Measurements from ENCODE around the gene LMNB1.
"Not testable (repeated sequence)": the region's sequence is repeated elsewhere in the genome, so short reads cannot be mapped to it uniquely, and the experiment has no call there.

Gene LMNB1

GRCh38 chr5:126776499-126777256 lies at the start of gene LMNB1:
TSS of gene LMNB1 (plus strand) at chr5:126777136. CDS start at chr5:126777509, 373 bp downstream.
- peak; percentile 82 for DNase-seq

GRCh38 chr5:126732716-126733115 lies 44.2 kb upstream of the LMNB1 start:
- no peak for DNase-seq

GRCh38 chr5:126734573-126734972 lies 42.4 kb upstream of the LMNB1 start:
- DNase-seq: not testable (repeated sequence)

GRCh38 chr5:126736141-126736540 lies 40.8 kb upstream of the LMNB1 start:
- DNase-seq: no peak

GRCh38 chr5:126741361-126741760 lies 35.6 kb upstream of the LMNB1 start:
- DNase-seq: no peak

GRCh38 chr5:126742425-126742824 lies 34.5 kb upstream of the LMNB1 start:
- DNase-seq: no peak

- no peak for DNase-seq
These were observed 32.1 kb upstream of the LMNB1 start for GRCh38 chr5:126744836-126745235.

GRCh38 chr5:126745259-126745992 lies 31.5 kb upstream of the LMNB1 start:
- no peak for DNase-seq

- no peak for DNase-seq
These were observed 30.6 kb upstream of the LMNB1 start for GRCh38 chr5:126746290-126746689.

GRCh38 chr5:126752081-126752785 lies 24.7 kb upstream of the LMNB1 start:
- no peak for DNase-seq

- DNase-seq: no peak
These were observed 23.7 kb upstream of the LMNB1 start for GRCh38 chr5:126753227-126753626.

GRCh38 chr5:126754609-126755008 lies 22.3 kb upstream of the LMNB1 start:
- no peak for DNase-seq

GRCh38 chr5:126755593-126755992 lies 21.3 kb upstream of the LMNB1 start:
- no peak for DNase-seq

GRCh38 chr5:126757713-126758357 lies 19.1 kb upstream of the LMNB1 start:
- no peak for DNase-seq

GRCh38 chr5:126763371-126763770 lies 13.6 kb upstream of the LMNB1 start:
- DNase-seq: no peak

GRCh38 chr5:126769703-126770102 lies 7.2 kb upstream of the LMNB1 start:
- no peak for DNase-seq

GRCh38 chr5:126773536-126773935 lies 3.4 kb upstream of the LMNB1 start:
- DNase-seq: not testable (repeated sequence)

- DNase-seq: not testable (repeated sequence)
These were observed 2.3 kb upstream of the LMNB1 start for GRCh38 chr5:126774595-126774994.

- peak; percentile 6 for DNase-seq
These were observed 480 bp downstream of the LMNB1 start for GRCh38 chr5:126777257-126777974.

GRCh38 chr5:126777975-126778674 lies 1.2 kb downstream of the LMNB1 start:
- DNase-seq: peak; percentile 91

GRCh38 chr5:126778675-126779403 lies 1.9 kb downstream of the LMNB1 start:
- DNase-seq: no peak
